ENCODE measurements around the gene BAIAP3. TPM values are rescaled to one million over a fixed set of nuclear protein-coding genes. Genes with fewer than 3 reads are reported as not detected.

Gene BAIAP3
- total RNA-seq, 1 experiment from 2014 or later: 0.34 TPM

Other genes starting within 250 kb of the BAIAP3 start
- not detected in 2 replicates for gene C1QTNF8, start 237.4 kb upstream of the BAIAP3 start, total RNA-seq (2014; rRNA removed; shearing (Covaris generic))
- gene CACNA1H, start 180.5 kb upstream of the BAIAP3 start, total RNA-seq (2014; rRNA removed; shearing (Covaris generic)): 1.4 and 1.7 TPM in 2 replicates
- gene TPSG1, start 108.4 kb upstream of the BAIAP3 start, total RNA-seq (2014; rRNA removed; shearing (Covaris generic)): not detected in 2 replicates
- not detected in 2 replicates for gene TPSB2, start 103.5 kb upstream of the BAIAP3 start, total RNA-seq (2014; rRNA removed; shearing (Covaris generic))
- not detected in 2 replicates for gene TPSAB1, start 92.9 kb upstream of the BAIAP3 start, total RNA-seq (2014; rRNA removed; shearing (Covaris generic))
- not detected in 2 replicates for gene TPSD1, start 77.6 kb upstream of the BAIAP3 start, total RNA-seq (2014; rRNA removed; shearing (Covaris generic))
- 163 and 181 TPM in 2 replicates for gene UBE2I, start 24.0 kb upstream of the BAIAP3 start, total RNA-seq (2014; rRNA removed; shearing (Covaris generic))
- gene TSR3, start 18.2 kb downstream of the BAIAP3 start, total RNA-seq (2014; rRNA removed; shearing (Covaris generic)): 48.3 and 50.5 TPM in 2 replicates
- 15.5 and 16.0 TPM in 2 replicates for gene GNPTG, start 18.3 kb downstream of the BAIAP3 start, total RNA-seq (2014; rRNA removed; shearing (Covaris generic))
- 8.7 and 9.8 TPM in 2 replicates for gene UNKL, start 81.1 kb downstream of the BAIAP3 start, total RNA-seq (2014; rRNA removed; shearing (Covaris generic))
- 20.1 and 22.5 TPM in 2 replicates for gene UQCC4, start 87.1 kb downstream of the BAIAP3 start, total RNA-seq (2014; rRNA removed; shearing (Covaris generic))
- gene PERCC1, start 97.4 kb downstream of the BAIAP3 start, total RNA-seq (2014; rRNA removed; shearing (Covaris generic)): 111 and 114 TPM in 2 replicates
- gene CCDC154, start 110.9 kb downstream of the BAIAP3 start, total RNA-seq (2014; rRNA removed; shearing (Covaris generic)): 0.33 and 0.71 TPM in 2 replicates
- gene CLCN7, start 141.4 kb downstream of the BAIAP3 start, total RNA-seq (2014; rRNA removed; shearing (Covaris generic)): 32.2 and 33.8 TPM in 2 replicates
- not detected in 2 replicates for gene PTX4, start 155.3 kb downstream of the BAIAP3 start, total RNA-seq (2014; rRNA removed; shearing (Covaris generic))
- gene TELO2, start 159.7 kb downstream of the BAIAP3 start, total RNA-seq (2014; rRNA removed; shearing (Covaris generic)): 21.9 and 27.9 TPM in 2 replicates
- gene TMEM204, start 200.0 kb downstream of the BAIAP3 start, total RNA-seq (2014; rRNA removed; shearing (Covaris generic)): 1.1 and 1.2 TPM in 2 replicates

Measured in SJCRH30 (cell line).